ENCODE results near the gene GRIK4. TPM values are rescaled to one million over a fixed set of nuclear protein-coding genes. Genes with fewer than 3 reads are reported as not detected.

Gene GRIK4
- total and polyA plus RNA-seq, 2 donors (not counting 1 experiment from before 2014, with no cell fraction given) = 0.12 to 0.27 TPM

- intact Hi-C loops (cut with micrococcal nuclease) = no loop called here
- peaks cover 0 to 14% (median 5%) of the 10 kb centered on the region in 4 experiments for H3K27me3 ChIP-seq (replicated peaks in 1 of 4; ENCODE audit: control extremely low read depth in 1 of 4, control insufficient read depth in 3 of 4, insufficient read depth in 4 of 4, low read length in 3 of 4)
- no peaks in the 10 kb centered on the region for H3K36me3 ChIP-seq (replicated peaks in 1 of 2; ENCODE audit: control extremely low read depth in 1 of 2, control insufficient read depth in 1 of 2, extremely low read depth in 1 of 2, insufficient read depth in 2 of 2, low read length in 1 of 2)
- ATAC-seq (ENCODE audit: low read depth) = no peak
- peaks cover 0 to 9% of the 10 kb centered on the region in 2 donors for H3K4me1 ChIP-seq (ENCODE audit: control insufficient read depth in 2 of 2, insufficient read depth in 2 of 2, low read length in 2 of 2)
- WGBS (ENCODE audit: insufficient coverage) = 79% methylated on average over 6 of the region's 10 CpGs
- CTCF ChIA-PET = no interaction called here
- POLR2A ChIA-PET = no interaction called here
- H3K4me3 Mint-ChIP-seq = no peak overlapping the region
- peaks cover 4% of the 10 kb centered on the region for H3K4me1 Mint-ChIP-seq
- no peak overlapping the region for H3K9ac ChIP-seq (ENCODE audit: low read length)
- H3K27me3 Mint-ChIP-seq = peaks cover 40% of the 10 kb centered on the region
- H3K27ac ChIP-seq (ENCODE audit: low read length in 2 of 2) = no peak overlapping the region
- TF ChIP-seq CTCF (IDR thresholded peaks at IDR 0.05) = no peak
- no peak overlapping the region for H2AFZ ChIP-seq (ENCODE audit: insufficient read depth, low read depth, low read length, poor library complexity, severe bottlenecking)
- H3K27ac Mint-ChIP-seq = no peak overlapping the region
- no peaks in the 10 kb centered on the region for H3K9me3 Mint-ChIP-seq (ENCODE audit: insufficient read depth)
- no peaks in the 10 kb centered on the region for H4K20me1 ChIP-seq (ENCODE audit: control insufficient read depth, insufficient read depth, low read length, poor library complexity, severe bottlenecking)
- H3K4me3 ChIP-seq (ENCODE audit: control extremely low read depth in 1 of 5, extremely low read depth in 1 of 5, insufficient read depth in 1 of 5, low read depth in 2 of 5, low read length in 4 of 5) = no peak overlapping the region
- no peaks in the 10 kb centered on the region for H3K79me2 ChIP-seq (ENCODE audit: control insufficient read depth, insufficient read depth, low read length)
- no peak for DNase-seq
- H3K9me3 ChIP-seq (ENCODE audit: control extremely low read depth in 1 of 3, control insufficient read depth in 2 of 3, insufficient read depth in 1 of 3, low read length in 2 of 3) = peaks cover 0 to 8% (median 0%) of the 10 kb centered on the region in 3 donors
- no peak overlapping the region for H3K4me2 ChIP-seq (replicated peaks; ENCODE audit: low read depth, low read length, poor library complexity, severe bottlenecking)
Measured at GRCh38 chr11:120526241-120526640, 14.7 kb downstream of the GRIK4 start.

GRCh38 chr11:120527111-120527761 is 15.7 kb downstream of the GRIK4 start:
- WGBS (ENCODE audit: insufficient coverage) = 79% methylated on average over 15 of the region's 16 CpGs
- Mint-ChIP-seq H3K9me3 (ENCODE audit: insufficient read depth) (no peaks in the 10 kb centered on the region), H3K27ac (no peak overlapping the region), H3K4me1 (peaks cover 4% of the 10 kb centered on the region), H3K27me3 (peaks cover 39% of the 10 kb centered on the region), H3K4me3 (no peak overlapping the region)
- CTCF ChIA-PET = no interaction called here
- POLR2A ChIA-PET = no interaction called here
- intact Hi-C loops (cut with micrococcal nuclease) = no loop called here
- Histone ChIP-seq H3K4me3 (ENCODE audit: control extremely low read depth in 1 of 5, extremely low read depth in 1 of 5, insufficient read depth in 1 of 5, low read depth in 2 of 5, low read length in 4 of 5) (no peak overlapping the region), H3K27ac (ENCODE audit: low read length in 2 of 2) (no peak overlapping the region), H2AFZ (ENCODE audit: insufficient read depth, low read depth, low read length, poor library complexity, severe bottlenecking) (no peak overlapping the region), H3K9ac (ENCODE audit: low read length) (no peak overlapping the region), H3K27me3 (replicated peaks in 1 of 4; ENCODE audit: control extremely low read depth in 1 of 4, control insufficient read depth in 3 of 4, insufficient read depth in 4 of 4, low read length in 3 of 4) (peaks cover 0 to 14% (median 5%) of the 10 kb centered on the region in 4 experiments), H3K79me2 (ENCODE audit: control insufficient read depth, insufficient read depth, low read length) (no peaks in the 10 kb centered on the region), H3K4me2 (replicated peaks; ENCODE audit: low read depth, low read length, poor library complexity, severe bottlenecking) (no peak overlapping the region), H3K4me1 (ENCODE audit: control insufficient read depth in 2 of 2, insufficient read depth in 2 of 2, low read length in 2 of 2) (peaks cover 0 to 9% of the 10 kb centered on the region in 2 donors), H3K9me3 (ENCODE audit: control extremely low read depth in 1 of 3, control insufficient read depth in 2 of 3, insufficient read depth in 1 of 3, low read length in 2 of 3) (peaks cover 0 to 8% (median 0%) of the 10 kb centered on the region in 3 donors), H4K20me1 (ENCODE audit: control insufficient read depth, insufficient read depth, low read length, poor library complexity, severe bottlenecking) (no peaks in the 10 kb centered on the region), H3K36me3 (replicated peaks in 1 of 2; ENCODE audit: control extremely low read depth in 1 of 2, control insufficient read depth in 1 of 2, extremely low read depth in 1 of 2, insufficient read depth in 2 of 2, low read length in 1 of 2) (no peaks in the 10 kb centered on the region)
- TF ChIP-seq CTCF (IDR thresholded peaks at IDR 0.05) = no peak
- TF ChIP-seq EZH2 (IDR thresholded peaks at IDR 0.05; ENCODE audit: borderline replicate concordance, insufficient read depth, low read depth, low read length, poor library complexity, severe bottlenecking) = no peak
- no peak for DNase-seq
- no peak for ATAC-seq (ENCODE audit: low read depth)
